CD14-positive monocyte (primary cell): ENCODE results near the gene ZNF260. TPM values are rescaled to one million over a fixed set of nuclear protein-coding genes. Genes with fewer than 3 reads are reported as not detected.

Source experiments
- DNase-seq, 3 donors: peaks; one replicate each; pipeline ENCODE4 v3.0.0-alpha.2; 2011 to 2022
- H2AFZ ChIP-seq: 2 replicates; pipeline ENCODE4 v1.6.0; 2012; ENCODE audit warnings: mild to moderate bottlenecking, low read depth, low read length, inconsistent platforms; ENCODE audit not compliant: insufficient read depth, poor library complexity, severe bottlenecking
- H3K27ac ChIP-seq, 2 donors: 1 replicate in 1 of 2; 2 replicates in 1 of 2; pipeline ENCODE4 v1.5.1; 2012 to 2013; ENCODE audit warnings: low read length in 2 of 2, control low read depth in 1 of 2, inconsistent platforms in 1 of 2, low read depth in 1 of 2, mild to moderate bottlenecking in 1 of 2
- H3K27me3 ChIP-seq, 2 donors: one replicate each; pipeline versions ENCODE4 v1.6.0 to v1.6.1; 2011 to 2013; ENCODE audit warnings: low read length in 2 of 2; ENCODE audit not compliant: control insufficient read depth in 2 of 2, insufficient read depth in 2 of 2
- H3K36me3 ChIP-seq, 2 donors: replicated peaks in 1 of 2; 1 replicate in 1 of 2; 2 replicates in 1 of 2; pipeline versions ENCODE4 v1.5.1 to v1.6.1; 2012 to 2013; ENCODE audit warnings: low read length in 2 of 2, control low read depth in 1 of 2, inconsistent platforms in 1 of 2, mild to moderate bottlenecking in 1 of 2; ENCODE audit not compliant: insufficient read depth in 2 of 2, control insufficient read depth in 1 of 2
- H3K4me1 ChIP-seq, 2 donors: 1 replicate in 1 of 2; 2 replicates in 1 of 2; pipeline versions ENCODE4 v1.5.1 to v1.6.1; 2012 to 2013; ENCODE audit warnings: low read length in 2 of 2, control low read depth in 1 of 2, inconsistent platforms in 1 of 2, mild to moderate bottlenecking in 1 of 2, moderate library complexity in 1 of 2; ENCODE audit not compliant: insufficient read depth in 2 of 2, control insufficient read depth in 1 of 2
- H3K4me2 ChIP-seq: replicated peaks from 2 replicates; pipeline ENCODE3; 2012; ENCODE audit warnings: low read length, moderate library complexity, mild to moderate bottlenecking; ENCODE audit not compliant: poor library complexity, severe bottlenecking; ENCODE audit errors: extremely low read depth
- H3K4me3 ChIP-seq, 3 experiments: fragments of 200-600 bp in 1 of 3; sonication (generic) in 1 of 3; replicated peaks in 1 of 3; 1 replicate in 2 of 3; 2 replicates in 1 of 3; pipeline ENCODE4 v1.5.1; 2011 to 2013; ENCODE audit warnings: low read length in 3 of 3, mild to moderate bottlenecking in 3 of 3, control low read depth in 2 of 3, low read depth in 2 of 3, inconsistent platforms in 1 of 3, moderate library complexity in 1 of 3
- H3K79me2 ChIP-seq: 2 replicates; pipeline ENCODE4 v1.6.0; 2012; ENCODE audit warnings: mild to moderate bottlenecking, control low read depth, inconsistent platforms, low read length, moderate library complexity; ENCODE audit not compliant: insufficient read depth
- H3K9ac ChIP-seq: 2 replicates; pipeline ENCODE4 v1.6.0; 2017; ENCODE audit warnings: low read length, mild to moderate bottlenecking; ENCODE audit not compliant: insufficient read depth, poor library complexity, severe bottlenecking
- H3K9me3 ChIP-seq, 2 donors: replicated peaks in 1 of 2; 1 replicate in 1 of 2; 2 replicates in 1 of 2; pipeline versions ENCODE4 v1.5.1 to v1.6.1; 2012 to 2013; ENCODE audit warnings: low read length in 2 of 2, control low read depth in 1 of 2; ENCODE audit not compliant: control insufficient read depth in 1 of 2, insufficient read depth in 1 of 2
- H4K20me1 ChIP-seq: 2 replicates; pipeline ENCODE4 v1.6.0; 2012; ENCODE audit warnings: mild to moderate bottlenecking, low read length, control low read depth, moderate library complexity; ENCODE audit not compliant: insufficient read depth
- H3K27ac Mint-ChIP-seq, 7 donors: one replicate each; pipeline ENCODE4 v1.8.0; 2020; ENCODE audit warnings: mild to moderate bottlenecking in 7 of 7, mixed read lengths in 7 of 7, moderate library complexity in 6 of 7, inconsistent platforms in 2 of 7
- H3K27me3 Mint-ChIP-seq, 3 donors: one replicate each; pipeline ENCODE4 v1.8.0; 2021 to 2022; ENCODE audit warnings: low read depth in 3 of 3, mild to moderate bottlenecking in 3 of 3, mixed read lengths in 3 of 3, moderate library complexity in 3 of 3, inconsistent platforms in 1 of 3
- H3K36me3 Mint-ChIP-seq, 2 donors: one replicate each; pipeline ENCODE4 v1.8.0; 2020; ENCODE audit warnings: mixed read lengths in 2 of 2, inconsistent platforms in 1 of 2, mild to moderate bottlenecking in 1 of 2
- H3K4me1 Mint-ChIP-seq: one replicate; pipeline ENCODE4 v1.8.0; 2020; ENCODE audit warnings: mild to moderate bottlenecking, mixed read lengths
- H3K4me3 Mint-ChIP-seq, 2 donors: one replicate each; pipeline ENCODE4 v1.8.0; 2020; ENCODE audit warnings: mild to moderate bottlenecking in 2 of 2, mixed read lengths in 2 of 2, moderate library complexity in 1 of 2
- H3K9me3 Mint-ChIP-seq, 7 donors: one replicate each; pipeline ENCODE4 v1.8.0; 2020 to 2022; ENCODE audit warnings: mixed read lengths in 7 of 7, mild to moderate bottlenecking in 6 of 7, moderate library complexity in 6 of 7, inconsistent platforms in 2 of 7
- CTCF ChIP-seq: fragments of 200-600 bp; IDR thresholded peaks from one replicate; pipeline ENCODE4 v1.8.0; 2022; ENCODE audit warnings: antibody characterized with exemption, mild to moderate bottlenecking
- WGBS: methylation state at CpG from one replicate; pipeline ENCODE4 v1.1.5; 2013; ENCODE audit warnings: missing lambda C conversion rate; ENCODE audit not compliant: insufficient coverage; 5-methylcytosine and 5-hydroxymethylcytosine counted together
- intact Hi-C, 2 donors: fragments of 100-400 bp; cut with micrococcal nuclease; formaldehyde crosslinking; loops; one replicate each; pipeline versions ENCODE4 v1.15.0 to v1.15.1; 2023
- polyA minus RNA-seq: library from RNA; depleted of rRNA, polyadenylated mRNA; stranded (reverse); fragments of >200 nt; gene quantifications from 2 replicates; pipeline ENCODE4 v1.2.3, GENCODE V29; 2012
- polyA plus RNA-seq, 3 donors: library from polyadenylated mRNA; depleted of rRNA in 1 of 3; unstranded in 2 of 3; stranded (reverse) in 1 of 3; fragments of 300-500 nt in 2 of 3; fragments of >200 nt in 1 of 3; fragmentation: Illumina TruSeq in 2 of 3; gene quantifications; 1 replicate in 2 of 3; 2 replicates in 1 of 3; pipeline ENCODE4 v1.2.3, GENCODE V29; 2012 to 2021
- total RNA-seq, 12 experiments: library from RNA in 1 of 12; stranded (reverse) in 1 of 12; fragments of 120-200 nt in 1 of 12; gene quantifications; one replicate each; pipeline ENCODE4 v1.2.4 and lab custom pipeline; 2013 to 2026; ENCODE audit warnings: mixed read lengths in 6 of 12, inconsistent platforms in 1 of 12

Gene ZNF260
- total RNA-seq (2013) = 6.5 TPM
- polyA plus RNA-seq (1 to 10 TPM in 2 of 3 donors, under 1 TPM in 1; 0.88 to 2.1 (median 1.2) TPM), polyA minus RNA-seq (1.2 and 1.4 TPM in 2 replicates), total RNA-seq (lab: John Stamatoyannopoulos, UW) (3.0 to 14.3 (median 4.9) reads per million in 11 experiments)

- H3K36me3 ChIP-seq = peaks cover 0 to 12% of the 10 kb centered on the region in 2 donors
- H3K27ac ChIP-seq = peak within 1 kb of the TSS; percentile 70 to 77
- WGBS = under 1% methylated on average over 51 of the region's 55 CpGs
- peak within 1 kb of the TSS; percentile 98 to 100 for H3K4me3 Mint-ChIP-seq
- peaks cover 39 to 59% of the 10 kb centered on the region in 2 donors for H3K9me3 ChIP-seq
- peaks cover 14% of the 10 kb centered on the region for H3K79me2 ChIP-seq
- peak within 1 kb of the TSS; percentile 74 for H3K9ac ChIP-seq
- H3K9me3 Mint-ChIP-seq = peaks cover 22 to 84% (median 59%) of the 10 kb centered on the region in 7 donors
- TF ChIP-seq CTCF = no peak
- H2AFZ ChIP-seq = peak within 1 kb of the TSS; percentile 98
- H4K20me1 ChIP-seq = no peaks in the 10 kb centered on the region
- H3K27me3 ChIP-seq = no peaks in the 10 kb centered on the region
- H3K4me1 ChIP-seq = peaks cover 14 to 18% of the 10 kb centered on the region in 2 donors
- peak; percentile 90 to 92 (median 91) for DNase-seq
- H3K4me3 ChIP-seq = peak within 1 kb of the TSS; percentile 63 to 84 (median 74)
- H3K27ac Mint-ChIP-seq = peak within 1 kb of the TSS; percentile 87 to 97 (median 95)
- peaks cover 0 to 5% (median 0%) of the 10 kb centered on the region in 3 donors for H3K27me3 Mint-ChIP-seq
- intact Hi-C loops = loop anchor here (1.0 to 10.0 kb wide), 8 partner anchors 39 to 324 kb away; partner anchors contain the start of genes ZNF461 (in 2 of the 2), ZNF529 (in 2 of the 2), ZNF566 (in 2 of the 2) and ZNF345 (in 1 of the 2)
- peaks cover 13 to 29% of the 10 kb centered on the region in 2 donors for H3K36me3 Mint-ChIP-seq
- peak within 1 kb of the TSS; percentile 79 for H3K4me2 ChIP-seq
- H3K4me1 Mint-ChIP-seq = peaks cover 18% of the 10 kb centered on the region
Observed at GRCh38 chr19:36528194-36528920, at the start of gene ZNF260. TSS of gene ZNF260 (minus strand) at chr19:36528271. CDS start at chr19:36515238, 13,033 bp downstream.

GRCh38 chr19:36577271-36577996 is 49.4 kb upstream of the ZNF260 start:
- peak overlapping the region in 1 of 3 experiments; percentile 8 for H3K4me3 ChIP-seq
- peaks cover 29 to 66% of the 10 kb centered on the region in 2 donors for H3K36me3 ChIP-seq
- peaks cover 19% of the 10 kb centered on the region for H3K79me2 ChIP-seq
- intact Hi-C loops = loop anchor here in 1 of 2 donors (10.0 kb wide), 2 partner anchors 197 to 203 kb away; partner anchors contain the start of genes ZFP14 and ZNF850
- H3K4me1 ChIP-seq = peaks cover 14 to 17% of the 10 kb centered on the region in 2 donors
- H2AFZ ChIP-seq = no peak overlapping the region
- no peaks in the 10 kb centered on the region for H4K20me1 ChIP-seq
- WGBS = 100% methylated on average over 1 of the region's 3 CpGs
- H3K4me2 ChIP-seq = no peak overlapping the region
- no peak for TF ChIP-seq CTCF
- Mint-ChIP-seq H3K27me3 (peaks cover 0 to 3% (median 0%) of the 10 kb centered on the region in 3 donors), H3K4me3 (no peak overlapping the region), H3K4me1 (peaks cover 17% of the 10 kb centered on the region), H3K27ac (no peak overlapping the region), H3K9me3 (peaks cover 31 to 68% (median 55%) of the 10 kb centered on the region in 7 donors), H3K36me3 (peaks cover 55 to 67% of the 10 kb centered on the region in 2 donors)
- no peak for DNase-seq
- H3K27ac ChIP-seq = no peak overlapping the region
- peaks cover 46 to 62% of the 10 kb centered on the region in 2 donors for H3K9me3 ChIP-seq
- no peaks in the 10 kb centered on the region for H3K27me3 ChIP-seq
- no peak overlapping the region for H3K9ac ChIP-seq
